Stimulated activated memory B cell treated with anti-CD40 and anti-IgM and Interleukin-4, amounts not matched to agents 10 μg/mL and 1 μg/mL and 100 μg/mL, for 72 hours (primary cell): ENCODE data around the gene CCDC74A.
"Not testable (repeated sequence)": the region's sequence is repeated elsewhere in the genome, so short reads cannot be mapped to it uniquely, and the experiment has no call there.

ENCODE experiments used
- ATAC-seq: fragments of 150-1000 bp; cut with Tn5 transposase; 2 replicates; pipeline ENCODE4 v1.10.0; 2021
- H3K27ac Mint-ChIP-seq: one replicate; pipeline ENCODE4 v1.8.0; 2022; ENCODE audit warnings: mild to moderate bottlenecking, mixed read lengths
- H3K27me3 Mint-ChIP-seq: one replicate; pipeline ENCODE4 v1.8.0; 2022; ENCODE audit warnings: mixed read lengths
- H3K36me3 Mint-ChIP-seq: one replicate; pipeline ENCODE4 v1.8.0; 2022; ENCODE audit warnings: mixed read lengths
- H3K4me1 Mint-ChIP-seq: one replicate; pipeline ENCODE4 v1.8.0; 2022; ENCODE audit warnings: mixed read lengths
- H3K4me3 Mint-ChIP-seq: one replicate; pipeline ENCODE4 v1.8.0; 2022; ENCODE audit warnings: mild to moderate bottlenecking, moderate library complexity, mixed read lengths
- H3K9me3 Mint-ChIP-seq: one replicate; pipeline ENCODE4 v1.8.0; 2022; ENCODE audit warnings: mixed read lengths

CCDC74A gene

GRCh38 chr2:131492418-131493198 lies 35.1 kb upstream of the CCDC74A start:
- H3K4me1 Mint-ChIP-seq: peaks cover 63% of the 10 kb centered on the region
- peak overlapping the region; percentile 97 for H3K27ac Mint-ChIP-seq
- peak; percentile 92 for ATAC-seq
- H3K9me3 Mint-ChIP-seq: no peaks in the 10 kb centered on the region
- no peaks in the 10 kb centered on the region for H3K27me3 Mint-ChIP-seq
- H3K4me3 Mint-ChIP-seq: peak overlapping the region; percentile 98
- peaks cover 12% of the 10 kb centered on the region for H3K36me3 Mint-ChIP-seq

DNA sequence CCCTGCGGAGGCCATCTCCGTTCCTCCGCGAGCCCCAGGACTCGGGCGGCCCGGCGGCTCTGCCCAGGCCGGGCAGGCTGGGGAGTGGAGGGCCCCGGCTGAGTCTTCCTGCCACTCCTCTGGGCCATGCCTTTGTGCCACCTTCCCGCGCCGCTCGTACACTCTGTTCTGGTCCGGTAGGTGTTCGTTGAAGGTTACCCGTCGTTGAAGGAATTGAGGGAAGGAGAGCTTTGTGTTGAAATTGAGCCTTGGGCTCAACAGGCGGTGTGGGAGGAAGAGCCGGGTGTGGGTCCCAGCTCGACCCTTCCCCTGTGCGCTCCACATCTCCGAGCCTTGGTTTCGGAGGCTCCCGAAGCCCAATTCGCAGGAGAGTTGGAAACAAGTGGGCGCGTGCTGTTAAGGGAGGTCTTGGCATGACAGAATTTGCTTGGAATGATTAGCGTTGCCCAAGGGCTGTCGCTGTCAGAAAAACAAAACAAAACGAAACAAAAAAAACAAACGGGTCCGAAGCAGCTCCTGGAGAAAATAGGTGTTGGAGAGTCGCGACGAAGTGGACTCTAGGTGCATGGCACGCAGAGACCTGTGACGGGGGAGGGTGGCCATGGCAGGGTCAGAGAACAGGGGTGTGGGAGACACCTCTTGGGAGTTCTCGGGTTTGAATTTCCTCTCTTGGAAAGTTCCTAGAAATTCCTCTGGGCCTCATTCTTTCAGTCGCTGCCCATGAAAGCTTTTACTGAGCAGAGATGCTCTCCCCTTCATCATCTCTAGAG lies 34.3 kb upstream of the CCDC74A start:
- Mint-ChIP-seq H3K9me3 (no peaks in the 10 kb centered on the region), H3K36me3 (peaks cover 12% of the 10 kb centered on the region), H3K4me1 (peaks cover 64% of the 10 kb centered on the region), H3K27me3 (no peaks in the 10 kb centered on the region), H3K27ac (peak overlapping the region; percentile 97), H3K4me3 (peak overlapping the region; percentile 98)
- peak; percentile 40 for ATAC-seq

DNA sequence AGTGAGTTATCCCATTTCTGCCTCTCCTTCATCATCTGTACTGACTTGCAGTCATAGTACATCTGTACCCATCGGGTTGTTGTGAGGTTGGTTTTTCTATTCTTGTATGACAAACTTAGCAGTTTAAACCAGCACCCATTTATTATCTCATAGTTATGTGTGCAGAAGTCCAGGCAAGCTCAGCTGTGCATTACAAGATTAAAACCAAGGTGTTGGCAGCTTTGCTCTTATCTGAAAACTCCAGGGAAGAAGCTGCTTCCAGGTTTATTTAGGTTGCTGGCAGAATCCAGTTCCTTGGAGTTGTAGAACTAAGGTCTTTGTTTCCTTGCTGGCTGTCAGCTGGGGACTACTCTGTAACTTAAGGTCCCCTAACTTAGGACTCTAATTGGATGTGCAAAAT lies 32.2 kb upstream of the CCDC74A start:
- H3K9me3 Mint-ChIP-seq, H3K27ac Mint-ChIP-seq, ATAC-seq, H3K4me3 Mint-ChIP-seq, H3K27me3 Mint-ChIP-seq: not testable (repeated sequence)
- Mint-ChIP-seq H3K4me1 (peaks cover 51% of the 10 kb centered on the region), H3K36me3 (peaks cover 20% of the 10 kb centered on the region)

GRCh38 chr2:131498321-131498973 lies 29.2 kb upstream of the CCDC74A start:
- not testable (repeated sequence) for H3K27me3 Mint-ChIP-seq, H3K9me3 Mint-ChIP-seq, H3K4me3 Mint-ChIP-seq
- Mint-ChIP-seq H3K4me1 (peaks cover 36% of the 10 kb centered on the region), H3K36me3 (peaks cover 35% of the 10 kb centered on the region), H3K27ac (peak overlapping the region; percentile 36)
- peak; percentile 94 for ATAC-seq

GRCh38 chr2:131503587-131503986 lies 24.1 kb upstream of the CCDC74A start:
- not testable (repeated sequence) for H3K27ac Mint-ChIP-seq, ATAC-seq
- peaks cover 64% of the 10 kb centered on the region for H3K36me3 Mint-ChIP-seq

GRCh38 chr2:131504082-131504750 lies 23.5 kb upstream of the CCDC74A start:
- H3K27ac Mint-ChIP-seq, H3K4me1 Mint-ChIP-seq, ATAC-seq, H3K27me3 Mint-ChIP-seq, H3K9me3 Mint-ChIP-seq, H3K4me3 Mint-ChIP-seq: not testable (repeated sequence)
- peaks cover 61% of the 10 kb centered on the region for H3K36me3 Mint-ChIP-seq

More at GRCh38 chr2:131503587-131503986, 24.1 kb upstream of the CCDC74A start:
- H3K4me1 Mint-ChIP-seq, H3K27me3 Mint-ChIP-seq, H3K4me3 Mint-ChIP-seq, H3K9me3 Mint-ChIP-seq: not testable (repeated sequence)

DNA sequence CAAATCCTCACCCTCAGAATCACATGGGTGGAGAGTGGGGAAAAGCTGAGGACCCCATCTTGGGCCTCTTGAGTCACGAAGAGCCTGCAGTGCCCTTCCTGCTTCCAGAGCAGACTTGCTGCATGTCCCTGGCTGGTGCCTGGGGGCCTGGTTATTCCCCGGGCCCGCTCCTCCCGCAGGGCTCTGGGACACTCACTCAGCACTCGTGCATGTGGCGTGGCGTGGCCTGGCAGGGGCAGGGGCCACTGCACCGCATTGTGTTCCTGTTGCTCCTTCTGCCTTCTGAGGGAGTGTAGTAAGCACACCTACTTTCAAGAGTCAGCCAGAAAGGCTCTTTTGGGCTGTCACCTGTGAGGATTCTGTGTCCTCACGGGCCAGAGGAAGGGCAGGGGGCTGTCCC lies 18.1 kb upstream of the CCDC74A start:
- Mint-ChIP-seq H3K4me3 (no peak overlapping the region), H3K27ac (no peak overlapping the region), H3K9me3 (no peaks in the 10 kb centered on the region), H3K36me3 (peaks cover 52% of the 10 kb centered on the region), H3K4me1 (peaks cover 25% of the 10 kb centered on the region), H3K27me3 (no peaks in the 10 kb centered on the region)
- ATAC-seq: no peak

GRCh38 chr2:131511291-131511968 lies 16.3 kb upstream of the CCDC74A start:
- not testable (repeated sequence) for ATAC-seq, H3K27me3 Mint-ChIP-seq, H3K9me3 Mint-ChIP-seq, H3K4me3 Mint-ChIP-seq
- Mint-ChIP-seq H3K36me3 (peaks cover 40% of the 10 kb centered on the region), H3K27ac (peak overlapping the region; percentile 48), H3K4me1 (peaks cover 32% of the 10 kb centered on the region)

DNA sequence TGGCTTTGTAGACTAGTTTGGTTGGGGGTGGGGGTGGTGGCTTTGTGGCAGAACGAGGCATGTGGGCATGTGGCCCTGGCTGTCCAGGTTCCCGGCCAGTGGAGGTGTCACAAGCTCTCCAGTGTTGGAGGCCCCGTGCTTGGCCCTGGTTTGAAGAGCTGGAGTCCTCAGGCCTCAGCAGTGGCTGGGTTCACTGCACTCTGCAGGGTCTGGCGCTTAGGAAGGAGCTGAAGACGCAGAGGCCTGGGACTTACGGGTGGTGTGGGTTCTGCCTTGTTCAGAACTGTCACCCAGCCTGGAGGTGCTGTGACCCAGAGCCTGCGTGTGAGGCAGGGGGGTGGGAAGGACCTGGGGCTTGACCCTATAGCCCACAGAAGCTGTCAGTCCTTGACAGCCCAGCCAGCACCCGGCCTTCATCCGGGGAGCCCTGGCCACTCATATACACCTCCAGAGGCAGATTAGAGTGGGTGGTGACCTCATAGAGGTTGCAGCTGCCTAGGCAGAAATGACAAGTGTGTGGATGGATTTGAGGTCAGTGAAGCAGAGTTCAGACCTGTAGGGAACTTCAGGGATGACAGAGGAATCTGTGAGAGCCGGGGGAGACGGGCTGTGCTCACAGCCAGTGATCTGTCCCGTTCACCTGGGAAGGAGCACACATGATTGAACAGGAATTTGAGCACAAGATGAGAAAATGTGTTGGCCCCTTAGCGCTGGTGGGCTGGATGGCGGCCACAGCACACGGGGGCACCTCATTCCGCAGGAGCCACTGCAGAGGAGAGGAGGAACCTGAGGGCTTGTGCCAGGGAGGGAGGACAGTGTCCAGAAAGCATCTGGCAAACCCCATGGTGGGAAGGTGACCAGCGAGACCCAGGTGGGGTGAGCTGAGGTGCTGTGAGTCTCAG lies 15.5 kb upstream of the CCDC74A start:
- H3K4me1 Mint-ChIP-seq: peaks cover 32% of the 10 kb centered on the region

GRCh38 chr2:131514408-131515166 lies 13.1 kb upstream of the CCDC74A start:
- ATAC-seq: peak; percentile 88
- H3K9me3 Mint-ChIP-seq, H3K27me3 Mint-ChIP-seq, H3K4me3 Mint-ChIP-seq: not testable (repeated sequence)
- H3K36me3 Mint-ChIP-seq: peaks cover 40% of the 10 kb centered on the region
- peak overlapping the region; percentile 77 for H3K27ac Mint-ChIP-seq
- H3K4me1 Mint-ChIP-seq: peaks cover 32% of the 10 kb centered on the region

More for the DNA sequence above, 15.5 kb upstream of the CCDC74A start:
- Mint-ChIP-seq H3K27ac (peak overlapping the region; percentile 48), H3K36me3 (peaks cover 38% of the 10 kb centered on the region)
- H3K4me3 Mint-ChIP-seq, H3K27me3 Mint-ChIP-seq, H3K9me3 Mint-ChIP-seq, ATAC-seq: not testable (repeated sequence)

DNA sequence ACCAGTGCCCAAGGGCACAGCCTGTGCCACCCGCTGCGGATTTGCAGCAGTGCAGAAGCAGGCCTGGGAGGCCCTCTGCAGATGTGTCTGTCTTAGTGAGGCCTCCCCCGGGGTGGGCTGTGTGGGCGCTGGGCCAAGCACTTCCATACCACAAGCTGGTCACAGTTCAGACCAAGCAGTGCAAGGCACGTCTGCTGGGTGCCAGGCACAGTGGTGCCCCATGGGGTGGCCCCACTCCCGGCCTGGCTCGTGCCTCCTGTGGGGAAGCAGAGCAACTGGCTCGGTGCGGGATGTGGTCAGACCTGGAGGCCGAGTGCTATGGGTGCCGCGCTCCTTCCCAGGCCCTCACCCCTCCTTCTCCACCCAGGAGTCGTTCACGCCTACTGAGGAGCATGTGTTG lies 12.5 kb upstream of the CCDC74A start:
- Mint-ChIP-seq H3K36me3 (peaks cover 46% of the 10 kb centered on the region), H3K27ac (peak overlapping the region; percentile 77), H3K4me1 (peaks cover 32% of the 10 kb centered on the region)
- not testable (repeated sequence) for H3K9me3 Mint-ChIP-seq, H3K27me3 Mint-ChIP-seq, H3K4me3 Mint-ChIP-seq
- peak; percentile 5 for ATAC-seq

GRCh38 chr2:131516011-131516410 lies 11.7 kb upstream of the CCDC74A start:
- H3K4me3 Mint-ChIP-seq: no peak overlapping the region
- H3K27me3 Mint-ChIP-seq: no peaks in the 10 kb centered on the region
- peaks cover 32% of the 10 kb centered on the region for H3K4me1 Mint-ChIP-seq
- no peak overlapping the region for H3K27ac Mint-ChIP-seq
- no peak for ATAC-seq
- H3K9me3 Mint-ChIP-seq: no peaks in the 10 kb centered on the region
- peaks cover 48% of the 10 kb centered on the region for H3K36me3 Mint-ChIP-seq

DNA sequence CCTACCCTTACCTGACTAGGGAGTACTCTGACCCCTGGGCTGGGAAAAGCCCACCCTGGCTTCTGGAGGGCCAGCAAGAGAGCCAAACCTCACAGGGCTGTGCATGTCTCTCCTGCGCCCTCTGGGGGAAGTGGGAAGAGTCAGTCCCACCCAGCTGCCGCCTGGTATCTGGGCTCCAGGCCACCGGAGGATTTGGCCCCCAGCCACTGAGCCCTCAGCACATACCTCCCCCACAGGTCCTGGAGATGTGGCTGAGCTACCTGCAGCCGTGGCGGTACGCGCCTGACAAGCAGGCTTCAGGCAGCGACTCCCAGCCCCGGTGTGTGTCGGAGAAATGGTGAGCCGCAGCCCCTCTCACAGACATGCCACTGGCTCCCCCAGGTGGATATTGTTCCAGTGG lies 11.1 kb upstream of the CCDC74A start:
- not testable (repeated sequence) for ATAC-seq, H3K9me3 Mint-ChIP-seq, H3K27ac Mint-ChIP-seq, H3K4me3 Mint-ChIP-seq, H3K27me3 Mint-ChIP-seq
- Mint-ChIP-seq H3K36me3 (peaks cover 45% of the 10 kb centered on the region), H3K4me1 (peaks cover 32% of the 10 kb centered on the region)
